ENCODE measurements around the gene ACLY.

The ACLY gene

GRCh38 chr17:41930009-41930832 lies 11.5 kb upstream of the ACLY start, which contains the start of gene ODAD4 (continued):
- TF ChIP-seq ZFHX2 (tag by site-specific recombination; conservative IDR thresholded peaks at IDR 0.05), result no peak
- TF ChIP-seq ZNF596 (tag by site-specific recombination; IDR thresholded peaks at IDR 0.05), result no peak
- TF ChIP-seq ZNF544 (tag by site-specific recombination; IDR thresholded peaks at IDR 0.05), result no peak
- TF ChIP-seq ZNF629 (tag by site-specific recombination; IDR thresholded peaks at IDR 0.05), result peak; percentile 83
- TF ChIP-seq ZNF132 (tag by site-specific recombination; IDR thresholded peaks at IDR 0.05; ENCODE audit: borderline replicate concordance), result no peak
- TF ChIP-seq, protein P1, sequence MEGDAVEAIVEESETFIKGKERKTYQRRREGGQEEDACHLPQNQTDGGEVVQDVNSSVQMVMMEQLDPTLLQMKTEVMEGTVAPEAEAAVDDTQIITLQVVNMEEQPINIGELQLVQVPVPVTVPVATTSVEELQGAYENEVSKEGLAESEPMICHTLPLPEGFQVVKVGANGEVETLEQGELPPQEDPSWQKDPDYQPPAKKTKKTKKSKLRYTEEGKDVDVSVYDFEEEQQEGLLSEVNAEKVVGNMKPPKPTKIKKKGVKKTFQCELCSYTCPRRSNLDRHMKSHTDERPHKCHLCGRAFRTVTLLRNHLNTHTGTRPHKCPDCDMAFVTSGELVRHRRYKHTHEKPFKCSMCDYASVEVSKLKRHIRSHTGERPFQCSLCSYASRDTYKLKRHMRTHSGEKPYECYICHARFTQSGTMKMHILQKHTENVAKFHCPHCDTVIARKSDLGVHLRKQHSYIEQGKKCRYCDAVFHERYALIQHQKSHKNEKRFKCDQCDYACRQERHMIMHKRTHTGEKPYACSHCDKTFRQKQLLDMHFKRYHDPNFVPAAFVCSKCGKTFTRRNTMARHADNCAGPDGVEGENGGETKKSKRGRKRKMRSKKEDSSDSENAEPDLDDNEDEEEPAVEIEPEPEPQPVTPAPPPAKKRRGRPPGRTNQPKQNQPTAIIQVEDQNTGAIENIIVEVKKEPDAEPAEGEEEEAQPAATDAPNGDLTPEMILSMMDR (tag by site-specific recombination; IDR thresholded peaks at IDR 0.05), result peak; percentile 90
- no peak for TF ChIP-seq PRDM4 (tag by site-specific recombination; IDR thresholded peaks at IDR 0.05)
- no peak for TF ChIP-seq ZNF112 (tag by site-specific recombination; IDR thresholded peaks at IDR 0.05)
- TF ChIP-seq KLF9 (tag by site-specific recombination; IDR thresholded peaks at IDR 0.05; ENCODE audit: low read depth), result peak; percentile 43; the same call in 1 of the 2 replicates
- TF ChIP-seq SP2 (tag by site-specific recombination; IDR thresholded peaks at IDR 0.05), result peak; percentile 79
- TF ChIP-seq ZNF658 (tag by site-specific recombination; IDR thresholded peaks at IDR 0.05), result no peak
- TF ChIP-seq ZNF558 (tag by site-specific recombination; IDR thresholded peaks at IDR 0.05), result 0 out of 2 replicates have a peak, but pooled peaks have one; percentile 23
- no peak for TF ChIP-seq ZSCAN18 (tag by site-specific recombination; IDR thresholded peaks at IDR 0.05)
- TF ChIP-seq ZNF18 (tag by site-specific recombination; IDR thresholded peaks at IDR 0.05), result no peak
- TF ChIP-seq ZNF518A (tag by site-specific recombination; conservative IDR thresholded peaks at IDR 0.05; ENCODE audit: low read depth), result peak; percentile 31
- no peak for TF ChIP-seq ZNF473 (tag by site-specific recombination; IDR thresholded peaks at IDR 0.05)
- TF ChIP-seq ZNF394 (tag by site-specific recombination; IDR thresholded peaks at IDR 0.05; ENCODE audit: borderline replicate concordance), result peak; percentile 27; the same call in 1 of the 2 replicates
- TF ChIP-seq, protein P2, sequence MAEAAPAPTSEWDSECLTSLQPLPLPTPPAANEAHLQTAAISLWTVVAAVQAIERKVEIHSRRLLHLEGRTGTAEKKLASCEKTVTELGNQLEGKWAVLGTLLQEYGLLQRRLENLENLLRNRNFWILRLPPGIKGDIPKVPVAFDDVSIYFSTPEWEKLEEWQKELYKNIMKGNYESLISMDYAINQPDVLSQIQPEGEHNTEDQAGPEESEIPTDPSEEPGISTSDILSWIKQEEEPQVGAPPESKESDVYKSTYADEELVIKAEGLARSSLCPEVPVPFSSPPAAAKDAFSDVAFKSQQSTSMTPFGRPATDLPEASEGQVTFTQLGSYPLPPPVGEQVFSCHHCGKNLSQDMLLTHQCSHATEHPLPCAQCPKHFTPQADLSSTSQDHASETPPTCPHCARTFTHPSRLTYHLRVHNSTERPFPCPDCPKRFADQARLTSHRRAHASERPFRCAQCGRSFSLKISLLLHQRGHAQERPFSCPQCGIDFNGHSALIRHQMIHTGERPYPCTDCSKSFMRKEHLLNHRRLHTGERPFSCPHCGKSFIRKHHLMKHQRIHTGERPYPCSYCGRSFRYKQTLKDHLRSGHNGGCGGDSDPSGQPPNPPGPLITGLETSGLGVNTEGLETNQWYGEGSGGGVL (tag by site-specific recombination; IDR thresholded peaks at IDR 0.05), result no peak
- TF ChIP-seq ZNF266 (tag by site-specific recombination; IDR thresholded peaks at IDR 0.05; ENCODE audit: low read depth), result no peak
- TF ChIP-seq ZNF23 (tag by site-specific recombination; IDR thresholded peaks at IDR 0.05; ENCODE audit: borderline replicate concordance), result no peak
- no peak for TF ChIP-seq ZNF776 (tag by site-specific recombination; IDR thresholded peaks at IDR 0.05; ENCODE audit: borderline replicate concordance)
- TF ChIP-seq ZNF433 (tag by site-specific recombination; IDR thresholded peaks at IDR 0.05; ENCODE audit: low read depth), result no peak
- no peak for TF ChIP-seq ZNF223 (tag by site-specific recombination; IDR thresholded peaks at IDR 0.05)
- 0 out of 2 replicates have a peak, but pooled peaks have one; percentile 23 for TF ChIP-seq ZNF146 (tag by site-specific recombination; IDR thresholded peaks at IDR 0.05)
- no peak for TF ChIP-seq ZNF214 (tag by site-specific recombination; IDR thresholded peaks at IDR 0.05; ENCODE audit: borderline replicate concordance)

Data from HEK293 (cell line).